Measurements from ENCODE around the gene CD58. TPM values are rescaled to one million over a fixed set of nuclear protein-coding genes. Genes with fewer than 3 reads are reported as not detected.
"Not testable (repeated sequence)": the region's sequence is repeated elsewhere in the genome, so short reads cannot be mapped to it uniquely, and the experiment has no call there.

The CD58 gene
- polyA plus RNA-seq, 4 donors = 11.1 to 19.6 (median 17.1) TPM

- DNase-seq (ENCODE audit: low read depth in 4 of 4, low spot score in 3 of 4) = no peak
Measured at GRCh38 chr1:116572771-116573430, 2.1 kb upstream of the CD58 start.

- DNase-seq (ENCODE audit: low read depth in 4 of 4, low spot score in 3 of 4) = no peak
Measured at GRCh38 chr1:116572099-116572498, 1.3 kb upstream of the CD58 start.

- no peak for DNase-seq (ENCODE audit: low read depth in 4 of 4, low spot score in 3 of 4)
Measured at GRCh38 chr1:116571215-116571919, 541 bp upstream of the CD58 start.

- DNase-seq (ENCODE audit: low read depth in 4 of 4, low spot score in 3 of 4) = no peak
Measured at GRCh38 chr1:116569776-116570357, 959 bp downstream of the CD58 start.

GRCh38 chr1:116569381-116569670 lies 1.5 kb downstream of the CD58 start:
- no peak for DNase-seq (ENCODE audit: low read depth in 4 of 4, low spot score in 3 of 4)

- no peak for DNase-seq (ENCODE audit: low read depth in 4 of 4, low spot score in 3 of 4)
Measured at GRCh38 chr1:116568662-116569380, 2.0 kb downstream of the CD58 start.

- no peak for DNase-seq (ENCODE audit: low read depth in 4 of 4, low spot score in 3 of 4)
Measured at GRCh38 chr1:116567790-116568661, 2.8 kb downstream of the CD58 start.

GRCh38 chr1:116565222-116565621 lies 5.6 kb downstream of the CD58 start:
- no peak for DNase-seq (ENCODE audit: low read depth in 4 of 4, low spot score in 3 of 4)

GRCh38 chr1:116564426-116564825 lies 6.4 kb downstream of the CD58 start:
- DNase-seq (ENCODE audit: low read depth in 4 of 4, low spot score in 3 of 4) = no peak

- DNase-seq (ENCODE audit: low read depth in 4 of 4, low spot score in 3 of 4) = not testable (repeated sequence)
Measured at GRCh38 chr1:116562465-116562864, 8.4 kb downstream of the CD58 start.

GRCh38 chr1:116561563-116561962 lies 9.3 kb downstream of the CD58 start:
- no peak for DNase-seq (ENCODE audit: low read depth in 4 of 4, low spot score in 3 of 4)

- DNase-seq (ENCODE audit: low read depth in 4 of 4, low spot score in 3 of 4) = no peak
Measured at GRCh38 chr1:116560704-116561490, 9.9 kb downstream of the CD58 start.

- DNase-seq (ENCODE audit: low read depth in 4 of 4, low spot score in 3 of 4) = no peak
Measured at GRCh38 chr1:116559304-116559761, 11.5 kb downstream of the CD58 start.

- no peak for DNase-seq (ENCODE audit: low read depth in 4 of 4, low spot score in 3 of 4)
Measured at GRCh38 chr1:116558571-116558970, 12.3 kb downstream of the CD58 start.

GRCh38 chr1:116558140-116558549 lies 12.7 kb downstream of the CD58 start:
- DNase-seq (ENCODE audit: low read depth in 4 of 4, low spot score in 3 of 4) = no peak

GRCh38 chr1:116557323-116557878 lies 13.4 kb downstream of the CD58 start:
- DNase-seq (ENCODE audit: low read depth in 4 of 4, low spot score in 3 of 4) = no peak

GRCh38 chr1:116556289-116557006 lies 14.4 kb downstream of the CD58 start:
- no peak for DNase-seq (ENCODE audit: low read depth in 4 of 4, low spot score in 3 of 4)

- DNase-seq (ENCODE audit: low read depth in 4 of 4, low spot score in 3 of 4) = no peak
Measured at GRCh38 chr1:116554924-116555323, 15.9 kb downstream of the CD58 start.

Measured in left renal pelvis (tissue), 4 donors.